Pancreas (tissue), 10 donors: ENCODE results near the gene TM9SF1. TPM values are rescaled to one million over a fixed set of nuclear protein-coding genes. Genes with fewer than 3 reads are reported as not detected.
"Not testable (repeated sequence)": the region's sequence is repeated elsewhere in the genome, so short reads cannot be mapped to it uniquely, and the experiment has no call there.

Experiments used
- ATAC-seq, 4 donors: fragments of 200-7000 bp; cut with Tn5 transposase; one replicate each; pipeline versions ENCODE4 v1.8.0 to v1.9.1; 2020; ENCODE audit warnings: mild to moderate bottlenecking in 4 of 4, moderate library complexity in 4 of 4
- DNase-seq, 6 donors: peaks; one replicate each; pipeline ENCODE4 v3.0.0-alpha.2; 2020
- FAIRE-seq: peaks from 2 replicates; lab custom pipeline; 2012; peaks lifted over from hg19 to GRCh38; lab: Jason Lieb, UNC
- H3K27ac ChIP-seq, 4 donors: fragments of 200-600 bp; sonication (generic); 1 replicate in 3 of 4; 2 replicates in 1 of 4; pipeline versions ENCODE4 v1.5.0 to v1.8.0; 2020
- H3K27me3 ChIP-seq, 4 donors: fragments of 200-600 bp; one replicate each; pipeline ENCODE4 v1.8.0; 2021
- H3K36me3 ChIP-seq, 3 donors: fragments of 200-600 bp; sonication (generic) in 1 of 3; one replicate each; pipeline versions ENCODE4 v1.5.0 to v1.8.0; 2020 to 2021
- H3K4me1 ChIP-seq, 3 donors: fragments of 200-600 bp; one replicate each; pipeline ENCODE4 v1.8.0; 2021
- H3K4me3 ChIP-seq, 4 donors: fragments of 200-600 bp; sonication (generic) in 2 of 4; one replicate each; pipeline versions ENCODE4 v1.5.0 to v1.8.0; 2020 to 2021
- H3K9me3 ChIP-seq, 4 donors: fragments of 200-600 bp; one replicate each; pipeline ENCODE4 v1.8.0; 2021
- WGBS, 2 donors: extraction: QIAGEN DNeasy Blood & Tissue Kit; methylation state at CpG; one replicate each; pipeline ENCODE4 v1.1.7; 2013; 5-methylcytosine and 5-hydroxymethylcytosine counted together
- intact Hi-C, 3 donors: fragments of 100-400 bp; cut with DNase I; formaldehyde crosslinking; loops; one replicate each; pipeline versions ENCODE4 v1.11.1 to v1.14.2; 2022
- polyA plus RNA-seq, 2 donors: library from polyadenylated mRNA; stranded (reverse); fragments of 200-250 nt; gene quantifications; one replicate each; pipeline ENCODE4 v1.2.3, GENCODE V29; 2013
- total RNA-seq, 6 donors: library from RNA; stranded (reverse); fragmentation: NEBNext Ultra II Directional in 4 of 6; extraction: Animal tissue kit (Norgen Biotek cat#: 25700) in 4 of 6; gene quantifications; one replicate each; pipeline versions ENCODE4 v1.2.1 to v1.2.4, GENCODE V29; 2021 to 2023
- TF ChIP-seq, protein P1 (sequence below), 4 donors: fragments of 200-600 bp; sonication (generic) in 3 of 4; IDR thresholded peaks; one replicate each; pipeline versions ENCODE4 v1.5.0 to v1.8.0; 2021; ENCODE audit warnings: antibody characterized with exemption in 4 of 4
- donor health status: healthy with polysubstance abuse.
- donor health status: DM: no; HTN: no; CAD: no; lungs with moderate emphysema.
- donor health status: DM: no; HTN: no; CAD: no.
- donor health status: control.
- donor health status: control.
- donor health status: Bipolar disorder and iron deficiency.
- donor health status: DM: yes; HTN: yes; CAD: no.
- donor health status: DM: no; HTN: no; CAD: no.
- donor health status: DM: no; HTN: no; CAD: no.
- donor health status: DM: yes; HTN: yes; CAD: no.

Gene TM9SF1
- total and polyA plus RNA-seq, 8 donors = 20.5 to 46.8 (median 37.9) TPM

DNA sequence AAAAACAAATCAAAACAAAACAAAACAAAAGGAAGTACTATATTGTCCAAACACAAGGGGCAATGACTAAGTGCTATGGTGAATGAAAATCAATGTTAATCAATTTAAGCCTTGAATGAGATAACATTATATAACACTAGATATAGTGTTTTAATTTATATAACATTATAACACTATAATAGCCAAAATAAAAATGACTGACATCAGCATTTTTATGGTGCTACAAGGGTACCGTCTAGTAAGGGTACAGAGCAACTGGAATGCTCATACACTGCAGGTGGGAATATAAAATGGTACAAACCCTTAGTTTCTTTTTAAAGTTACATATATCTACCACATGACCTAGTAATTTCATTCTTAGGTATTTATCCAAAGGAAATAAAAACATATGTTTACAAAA, 31.2 kb upstream of the TM9SF1 start:
- FAIRE-seq = no peak
- intact Hi-C loops = no loop called here

GRCh38 chr14:24224618-24225071, 29.4 kb upstream of the TM9SF1 start:
- TF ChIP-seq, protein P1, sequence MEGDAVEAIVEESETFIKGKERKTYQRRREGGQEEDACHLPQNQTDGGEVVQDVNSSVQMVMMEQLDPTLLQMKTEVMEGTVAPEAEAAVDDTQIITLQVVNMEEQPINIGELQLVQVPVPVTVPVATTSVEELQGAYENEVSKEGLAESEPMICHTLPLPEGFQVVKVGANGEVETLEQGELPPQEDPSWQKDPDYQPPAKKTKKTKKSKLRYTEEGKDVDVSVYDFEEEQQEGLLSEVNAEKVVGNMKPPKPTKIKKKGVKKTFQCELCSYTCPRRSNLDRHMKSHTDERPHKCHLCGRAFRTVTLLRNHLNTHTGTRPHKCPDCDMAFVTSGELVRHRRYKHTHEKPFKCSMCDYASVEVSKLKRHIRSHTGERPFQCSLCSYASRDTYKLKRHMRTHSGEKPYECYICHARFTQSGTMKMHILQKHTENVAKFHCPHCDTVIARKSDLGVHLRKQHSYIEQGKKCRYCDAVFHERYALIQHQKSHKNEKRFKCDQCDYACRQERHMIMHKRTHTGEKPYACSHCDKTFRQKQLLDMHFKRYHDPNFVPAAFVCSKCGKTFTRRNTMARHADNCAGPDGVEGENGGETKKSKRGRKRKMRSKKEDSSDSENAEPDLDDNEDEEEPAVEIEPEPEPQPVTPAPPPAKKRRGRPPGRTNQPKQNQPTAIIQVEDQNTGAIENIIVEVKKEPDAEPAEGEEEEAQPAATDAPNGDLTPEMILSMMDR (IDR thresholded peaks at IDR 0.05) = no peak
- H3K4me1 ChIP-seq = no peaks in the 10 kb centered on the region
- 90 to 92% methylated on average over 7 of the region's 7 CpGs for WGBS, 2 donors
- ATAC-seq (no peak), FAIRE-seq (no peak), DNase-seq (no peak)
- H3K9me3 ChIP-seq = no peaks in the 10 kb centered on the region
- peaks cover 0 to 5% (median 0%) of the 10 kb centered on the region in 3 donors for H3K36me3 ChIP-seq
- H3K4me3 ChIP-seq = no peak overlapping the region
- intact Hi-C loops = no loop called here
- H3K27me3 ChIP-seq = no peaks in the 10 kb centered on the region
- H3K27ac ChIP-seq = no peak overlapping the region

More for the DNA sequence above, 31.2 kb upstream of the TM9SF1 start:
- Histone ChIP-seq H3K27ac (no peak overlapping the region), H3K4me1 (peaks cover 0 to 9% (median 0%) of the 10 kb centered on the region in 3 donors), H3K27me3 (no peaks in the 10 kb centered on the region), H3K4me3 (no peak overlapping the region), H3K36me3 (peaks cover 0 to 5% (median 0%) of the 10 kb centered on the region in 3 donors), H3K9me3 (no peaks in the 10 kb centered on the region)
- 73 to 85% methylated on average over 1 of the region's 1 CpG for WGBS, 2 donors
- ATAC-seq (no peak), DNase-seq (no peak)
- TF ChIP-seq, protein P1 (IDR thresholded peaks at IDR 0.05) = no peak

DNA sequence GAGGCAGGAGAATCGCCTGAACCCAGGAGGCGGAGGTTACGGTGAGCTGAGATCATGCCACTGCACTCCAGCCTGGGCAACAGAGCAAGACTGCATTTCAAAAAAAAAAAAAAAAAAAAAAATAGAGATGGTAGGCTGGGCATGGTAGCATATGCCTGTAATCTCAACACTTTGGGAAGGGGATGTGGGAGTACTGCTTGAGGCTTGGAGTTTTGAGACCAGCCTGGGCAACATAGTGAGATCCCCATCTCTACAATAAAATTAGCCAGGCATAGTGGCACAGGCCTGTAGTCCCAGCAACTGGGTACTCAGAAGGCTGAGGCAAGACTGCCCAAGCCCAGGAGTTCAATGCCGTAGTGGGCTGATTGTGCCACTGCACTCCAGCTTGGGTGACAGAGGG, 27.7 kb upstream of the TM9SF1 start:
- WGBS, 2 donors = 95 to 98% methylated on average over 4 of the region's 4 CpGs
- H3K36me3 ChIP-seq, FAIRE-seq, H3K4me1 ChIP-seq, ATAC-seq, intact Hi-C loops, H3K9me3 ChIP-seq, H3K27me3 ChIP-seq, H3K4me3 ChIP-seq, DNase-seq, H3K27ac ChIP-seq: not testable (repeated sequence)

GRCh38 chr14:24219521-24219920, 24.3 kb upstream of the TM9SF1 start:
- Histone ChIP-seq H3K36me3 (no peaks in the 10 kb centered on the region), H3K4me3 (no peak overlapping the region), H3K9me3 (no peaks in the 10 kb centered on the region), H3K4me1 (peaks cover 0 to 5% (median 0%) of the 10 kb centered on the region in 3 donors), H3K27me3 (no peaks in the 10 kb centered on the region), H3K27ac (no peak overlapping the region)
- 61 to 62% methylated on average over 3 of the region's 3 CpGs for WGBS, 2 donors
- ATAC-seq (no peak), FAIRE-seq (no peak), DNase-seq (no peak)
- TF ChIP-seq, protein P1 (IDR thresholded peaks at IDR 0.05) = no peak
- intact Hi-C loops = no loop called here

DNA sequence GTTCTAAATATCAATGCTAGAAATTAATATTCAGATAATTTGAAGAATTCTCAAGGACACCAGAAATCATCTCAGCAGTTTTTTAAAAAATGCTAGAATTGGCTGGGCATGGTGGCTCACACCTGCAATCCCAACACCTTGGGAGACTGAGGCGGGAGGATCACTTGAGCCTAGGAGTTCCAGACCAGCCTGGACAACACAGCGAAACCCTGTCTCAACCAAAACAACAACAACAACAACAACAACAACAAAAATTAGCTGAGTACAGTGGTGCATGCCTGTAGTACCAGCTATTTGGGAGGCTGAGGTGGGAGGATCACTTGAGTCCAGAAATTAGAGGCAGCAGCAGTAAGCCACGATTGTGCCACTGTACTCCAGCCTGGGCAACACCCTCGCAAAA, 23.8 kb upstream of the TM9SF1 start:
- H3K4me1 ChIP-seq = peaks cover 0 to 5% (median 0%) of the 10 kb centered on the region in 3 donors
- no peak for ATAC-seq
- TF ChIP-seq, protein P1 (IDR thresholded peaks at IDR 0.05) = no peak
- H3K9me3 ChIP-seq = no peaks in the 10 kb centered on the region
- H3K27ac ChIP-seq = no peak overlapping the region
- no peaks in the 10 kb centered on the region for H3K36me3 ChIP-seq
- no peak for DNase-seq
- intact Hi-C loops = no loop called here
- no peak overlapping the region for H3K4me3 ChIP-seq
- no peak for FAIRE-seq
- WGBS, 2 donors = 86 to 94% methylated on average over 3 to 4 of the region's 4 CpGs
- no peaks in the 10 kb centered on the region for H3K27me3 ChIP-seq

DNA sequence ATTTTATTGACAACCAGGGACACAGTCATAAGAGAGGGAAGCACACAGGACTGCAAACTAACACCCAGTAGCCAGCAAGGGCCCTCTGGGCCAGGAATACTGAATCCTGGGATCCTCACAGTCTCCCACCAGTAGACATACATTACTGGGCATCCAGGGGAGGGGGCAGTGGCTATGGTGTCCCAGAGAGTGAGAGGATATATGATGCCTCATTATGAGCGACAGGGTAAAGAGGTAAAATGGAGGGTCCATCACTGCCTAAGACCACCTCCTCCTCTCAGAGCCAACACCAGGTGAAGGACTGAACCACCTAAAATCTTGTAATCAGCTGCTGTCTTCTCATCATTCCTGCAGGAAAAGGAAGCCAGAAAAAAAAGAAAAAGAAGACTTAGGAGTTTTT, 21.6 kb upstream of the TM9SF1 start:
- FAIRE-seq, H3K4me3 ChIP-seq, intact Hi-C loops, H3K36me3 ChIP-seq, H3K4me1 ChIP-seq, H3K27ac ChIP-seq, H3K27me3 ChIP-seq, H3K9me3 ChIP-seq, DNase-seq, ATAC-seq: not testable (repeated sequence)
- 76 to 94% methylated on average over 1 of the region's 1 CpG for WGBS, 2 donors
